ENCODE data around the gene SYNDIG1. TPM values are rescaled to one million over a fixed set of nuclear protein-coding genes. Genes with fewer than 3 reads are reported as not detected.

The SYNDIG1 gene
- total and polyA plus RNA-seq, 4 experiments from 2014 or later, result not detected

DNA sequence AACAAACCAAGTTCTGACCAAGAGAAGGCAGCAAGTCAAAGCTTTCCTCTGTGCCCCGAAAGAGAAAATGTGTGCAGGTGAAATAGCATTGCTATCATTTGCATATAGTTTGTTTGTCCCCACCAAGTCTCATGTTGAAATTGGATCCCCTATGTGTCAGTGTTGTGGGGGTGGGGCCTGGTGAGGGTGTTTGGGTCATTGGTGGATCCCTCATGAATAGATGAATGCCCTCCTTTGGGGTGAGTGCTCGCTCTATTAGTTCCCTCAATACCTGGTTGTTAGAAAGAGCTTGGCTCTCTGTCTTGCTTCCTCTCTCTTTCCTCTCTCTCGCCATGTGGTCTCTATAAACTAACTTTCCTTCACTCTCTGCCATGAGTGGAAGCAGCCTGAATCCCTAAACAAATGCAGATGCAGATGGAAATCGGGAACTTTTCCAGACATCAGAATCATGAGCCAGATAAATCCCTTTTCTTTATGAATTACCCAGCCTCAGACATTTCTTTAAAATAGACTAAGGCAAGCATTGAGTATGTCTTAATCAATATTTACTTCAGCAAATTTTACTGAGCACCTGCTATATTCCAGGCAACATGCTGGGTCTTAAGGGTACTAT, 43.8 kb upstream of the SYNDIG1 start:
- Histone ChIP-seq H3K36me3 (ENCODE audit: insufficient read depth, low read length) (no peaks in the 10 kb centered on the region), H3K4me1 (ENCODE audit: insufficient read depth, low read length) (no peaks in the 10 kb centered on the region), H3K27me3 (ENCODE audit: insufficient read depth, low read length) (no peaks in the 10 kb centered on the region), H3K27ac (ENCODE audit: low read depth, low read length) (no peak overlapping the region), H3K4me3 (ENCODE audit: low read length in 2 of 2) (no peak overlapping the region), H3K9me3 (ENCODE audit: control insufficient read depth in 1 of 2, low read length in 2 of 2) (no peaks in the 10 kb centered on the region)
- Mint-ChIP-seq H3K4me1 (no peaks in the 10 kb centered on the region), H3K36me3 (no peaks in the 10 kb centered on the region), H3K27ac (no peak overlapping the region), H3K4me3 (no peak overlapping the region), H3K9me3 (peaks cover 0 to 3% (median 0%) of the 10 kb centered on the region in 8 donors), H3K27me3 (peaks cover 1 to 3% of the 10 kb centered on the region in 2 donors)
- intact Hi-C loops (cut with micrococcal nuclease), result no loop called here
- no peak for DNase-seq
- ChIA-PET CTCF (ENCODE audit: partially characterized antibody) (no interaction called here), POLR2A (ENCODE audit: partially characterized antibody) (no interaction called here)

DNA sequence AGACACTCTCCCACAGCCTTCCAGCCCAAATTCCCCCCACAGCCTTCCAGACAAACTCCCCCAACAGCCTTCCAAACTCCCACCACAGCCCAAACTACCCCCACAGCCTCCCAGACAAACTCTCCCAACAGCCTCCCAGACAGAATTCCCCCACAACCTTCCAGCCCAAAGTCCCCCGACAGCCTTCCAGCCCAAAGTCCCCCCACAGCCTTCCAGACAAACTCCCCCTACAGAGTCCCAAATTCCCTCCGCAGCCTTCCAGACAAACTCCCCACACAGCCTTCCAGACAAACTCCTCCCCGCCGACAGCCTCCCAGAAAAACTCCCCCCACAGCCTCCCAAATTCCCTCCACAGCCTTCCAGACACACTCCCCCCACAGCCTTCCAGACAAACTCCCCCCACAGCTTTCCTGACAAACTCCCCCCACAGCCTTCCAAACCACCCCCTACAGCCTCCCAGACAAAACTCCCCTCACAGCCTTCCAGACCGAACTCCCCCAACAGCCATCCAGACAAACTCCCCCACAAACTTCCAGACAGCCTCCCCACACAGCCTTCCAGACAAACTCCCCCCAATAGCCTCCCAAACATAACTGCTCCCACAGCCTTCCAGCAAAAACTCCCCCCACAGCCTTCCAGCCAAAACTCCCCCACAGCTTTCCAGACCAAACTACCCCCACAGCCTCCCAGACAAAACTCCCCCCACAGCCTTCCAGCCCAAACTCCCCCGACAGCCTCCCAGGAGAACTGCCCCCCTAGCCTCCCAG, 38.0 kb upstream of the SYNDIG1 start:
- no peaks in the 10 kb centered on the region for H3K9me3 ChIP-seq (ENCODE audit: control insufficient read depth in 1 of 2, low read length in 2 of 2)
- H3K4me3 ChIP-seq (ENCODE audit: low read length in 2 of 2), result no peak overlapping the region
- intact Hi-C loops (cut with micrococcal nuclease), result no loop called here
- Mint-ChIP-seq H3K27ac (no peak overlapping the region), H3K4me3 (no peak overlapping the region), H3K9me3 (peaks cover 0 to 3% (median under 1%) of the 10 kb centered on the region in 8 donors), H3K4me1 (no peaks in the 10 kb centered on the region), H3K27me3 (peaks cover 0 to 3% of the 10 kb centered on the region in 2 donors), H3K36me3 (no peaks in the 10 kb centered on the region)
- no peak for DNase-seq
- H3K4me1 ChIP-seq (ENCODE audit: insufficient read depth, low read length), result no peaks in the 10 kb centered on the region
- ChIA-PET CTCF (ENCODE audit: partially characterized antibody) (no interaction called here), POLR2A (ENCODE audit: partially characterized antibody) (no interaction called here)
- H3K36me3 ChIP-seq (ENCODE audit: insufficient read depth, low read length), result no peaks in the 10 kb centered on the region
- H3K27ac ChIP-seq (ENCODE audit: low read depth, low read length), result no peak overlapping the region
- no peaks in the 10 kb centered on the region for H3K27me3 ChIP-seq (ENCODE audit: insufficient read depth, low read length)

GRCh38 chr20:24432046-24432442, 37.4 kb upstream of the SYNDIG1 start:
- ChIA-PET CTCF (ENCODE audit: partially characterized antibody) (no interaction called here), POLR2A (ENCODE audit: partially characterized antibody) (no interaction called here)
- H3K27ac Mint-ChIP-seq, result no peak overlapping the region

GRCh38 chr20:24436160-24436559, 33.3 kb upstream of the SYNDIG1 start:
- ChIA-PET POLR2A (ENCODE audit: partially characterized antibody) (no interaction called here), CTCF (ENCODE audit: partially characterized antibody) (no interaction called here)
- no peak overlapping the region for H3K4me3 Mint-ChIP-seq
- Histone ChIP-seq H3K27me3 (ENCODE audit: insufficient read depth, low read length) (no peaks in the 10 kb centered on the region), H3K36me3 (ENCODE audit: insufficient read depth, low read length) (no peaks in the 10 kb centered on the region), H3K27ac (ENCODE audit: low read depth, low read length) (no peak overlapping the region), H3K9me3 (ENCODE audit: control insufficient read depth in 1 of 2, low read length in 2 of 2) (no peaks in the 10 kb centered on the region), H3K4me1 (ENCODE audit: insufficient read depth, low read length) (no peaks in the 10 kb centered on the region), H3K4me3 (ENCODE audit: low read length in 2 of 2) (no peak overlapping the region)
- intact Hi-C loops (cut with micrococcal nuclease), result no loop called here
- H3K4me1 Mint-ChIP-seq, result no peaks in the 10 kb centered on the region
- DNase-seq, result no peak
- peaks cover 3 to 5% of the 10 kb centered on the region in 2 donors for H3K27me3 Mint-ChIP-seq
- H3K36me3 Mint-ChIP-seq, result no peaks in the 10 kb centered on the region
- H3K27ac Mint-ChIP-seq, result no peak overlapping the region
- peaks cover 0 to 3% (median 0%) of the 10 kb centered on the region in 8 donors for H3K9me3 Mint-ChIP-seq

More at GRCh38 chr20:24432046-24432442, 37.4 kb upstream of the SYNDIG1 start:
- Histone ChIP-seq H3K27me3 (ENCODE audit: insufficient read depth, low read length) (no peaks in the 10 kb centered on the region), H3K36me3 (ENCODE audit: insufficient read depth, low read length) (no peaks in the 10 kb centered on the region), H3K4me1 (ENCODE audit: insufficient read depth, low read length) (no peaks in the 10 kb centered on the region), H3K9me3 (ENCODE audit: control insufficient read depth in 1 of 2, low read length in 2 of 2) (no peaks in the 10 kb centered on the region), H3K27ac (ENCODE audit: low read depth, low read length) (no peak overlapping the region), H3K4me3 (ENCODE audit: low read length in 2 of 2) (no peak overlapping the region)
- no peaks in the 10 kb centered on the region for H3K4me1 Mint-ChIP-seq
- DNase-seq, result no peak
- peaks cover 0 to 3% (median under 1%) of the 10 kb centered on the region in 8 donors for H3K9me3 Mint-ChIP-seq
- intact Hi-C loops (cut with micrococcal nuclease), result no loop called here
- H3K36me3 Mint-ChIP-seq, result no peaks in the 10 kb centered on the region
- H3K27me3 Mint-ChIP-seq, result peaks cover 0 to 3% of the 10 kb centered on the region in 2 donors
- no peak overlapping the region for H3K4me3 Mint-ChIP-seq

- no peak for DNase-seq
- peaks cover 0 to 3% (median 0%) of the 10 kb centered on the region in 8 donors for H3K9me3 Mint-ChIP-seq
- H3K27me3 Mint-ChIP-seq, result peaks cover 4 to 5% of the 10 kb centered on the region in 2 donors
- no peak overlapping the region for H3K27ac Mint-ChIP-seq
- no peaks in the 10 kb centered on the region for H3K9me3 ChIP-seq (ENCODE audit: control insufficient read depth in 1 of 2, low read length in 2 of 2)
- no peaks in the 10 kb centered on the region for H3K36me3 Mint-ChIP-seq
- intact Hi-C loops (cut with micrococcal nuclease), result no loop called here
- H3K27ac ChIP-seq (ENCODE audit: low read depth, low read length), result no peak overlapping the region
- no peaks in the 10 kb centered on the region for H3K4me1 Mint-ChIP-seq
- ChIA-PET CTCF (ENCODE audit: partially characterized antibody) (no interaction called here), POLR2A (ENCODE audit: partially characterized antibody) (no interaction called here)
- no peaks in the 10 kb centered on the region for H3K36me3 ChIP-seq (ENCODE audit: insufficient read depth, low read length)
- no peak overlapping the region for H3K4me3 ChIP-seq (ENCODE audit: low read length in 2 of 2)
- no peaks in the 10 kb centered on the region for H3K27me3 ChIP-seq (ENCODE audit: insufficient read depth, low read length)
- H3K4me1 ChIP-seq (ENCODE audit: insufficient read depth, low read length), result no peaks in the 10 kb centered on the region
- no peak overlapping the region for H3K4me3 Mint-ChIP-seq
Observed at GRCh38 chr20:24437196-24438082, 32.0 kb upstream of the SYNDIG1 start.

GRCh38 chr20:24438331-24438730, 31.1 kb upstream of the SYNDIG1 start:
- no peak overlapping the region for H3K27ac ChIP-seq (ENCODE audit: low read depth, low read length)
- CTCF ChIA-PET (ENCODE audit: partially characterized antibody), result no interaction called here
- no peaks in the 10 kb centered on the region for H3K4me1 Mint-ChIP-seq
- DNase-seq, result no peak
- no peak overlapping the region for H3K4me3 ChIP-seq (ENCODE audit: low read length in 2 of 2)
- POLR2A ChIA-PET (ENCODE audit: partially characterized antibody), result no interaction called here
- no peaks in the 10 kb centered on the region for H3K9me3 ChIP-seq (ENCODE audit: control insufficient read depth in 1 of 2, low read length in 2 of 2)
- no peaks in the 10 kb centered on the region for H3K36me3 ChIP-seq (ENCODE audit: insufficient read depth, low read length)
- H3K27ac Mint-ChIP-seq, result no peak overlapping the region
- H3K27me3 Mint-ChIP-seq, result peaks cover 4 to 5% of the 10 kb centered on the region in 2 donors
- H3K27me3 ChIP-seq (ENCODE audit: insufficient read depth, low read length), result no peaks in the 10 kb centered on the region
- H3K4me3 Mint-ChIP-seq, result no peak overlapping the region
- no peaks in the 10 kb centered on the region for H3K4me1 ChIP-seq (ENCODE audit: insufficient read depth, low read length)
- peaks cover 0 to 3% (median 0%) of the 10 kb centered on the region in 8 donors for H3K9me3 Mint-ChIP-seq
- H3K36me3 Mint-ChIP-seq, result no peaks in the 10 kb centered on the region
- intact Hi-C loops (cut with micrococcal nuclease), result no loop called here

DNA sequence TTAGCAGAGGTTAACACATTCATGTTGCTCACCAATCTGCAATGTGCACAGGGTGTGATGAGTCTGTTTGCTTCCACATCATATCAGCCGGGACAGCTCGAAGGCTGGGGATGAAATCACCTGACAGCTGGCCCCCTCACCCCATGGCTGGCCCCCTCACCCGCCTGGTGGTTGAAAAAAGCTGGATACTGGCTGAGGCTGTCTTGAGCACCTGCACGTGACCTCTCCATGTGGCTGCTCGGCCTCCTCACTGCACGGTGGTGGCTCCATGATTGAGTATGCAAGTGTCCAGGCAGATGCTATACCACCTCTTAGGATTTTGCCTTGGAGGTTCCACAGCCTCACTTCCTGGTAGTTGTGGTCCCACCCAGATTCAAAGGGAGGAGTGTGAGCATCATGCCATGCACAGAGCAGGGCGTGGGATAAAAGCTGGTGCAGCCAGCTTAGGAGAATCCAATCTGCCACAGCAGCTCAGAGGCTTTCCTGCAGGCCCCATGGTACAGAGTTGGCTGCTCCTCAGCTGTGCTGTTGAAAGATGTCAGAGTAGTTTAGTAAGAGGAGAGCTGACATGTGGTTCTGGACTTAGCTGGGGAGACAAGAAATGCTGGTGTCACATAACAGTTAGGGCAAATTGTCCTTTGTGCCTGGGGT, 29.6 kb upstream of the SYNDIG1 start:
- Mint-ChIP-seq H3K36me3 (no peaks in the 10 kb centered on the region), H3K9me3 (no peaks in the 10 kb centered on the region)
- no peaks in the 10 kb centered on the region for H3K27me3 ChIP-seq (ENCODE audit: insufficient read depth, low read length)

More for the DNA sequence above, 29.6 kb upstream of the SYNDIG1 start:
- no peaks in the 10 kb centered on the region for H3K36me3 ChIP-seq (ENCODE audit: insufficient read depth, low read length)
- Mint-ChIP-seq H3K27me3 (peaks cover 4 to 5% of the 10 kb centered on the region in 2 donors), H3K4me1 (no peaks in the 10 kb centered on the region), H3K4me3 (no peak overlapping the region), H3K27ac (no peak overlapping the region)
- H3K9me3 ChIP-seq (ENCODE audit: control insufficient read depth in 1 of 2, low read length in 2 of 2), result no peaks in the 10 kb centered on the region
- intact Hi-C loops (cut with micrococcal nuclease), result no loop called here
- no peak overlapping the region for H3K4me3 ChIP-seq (ENCODE audit: low read length in 2 of 2)
- no peak for DNase-seq
- ChIA-PET POLR2A (ENCODE audit: partially characterized antibody) (no interaction called here), CTCF (ENCODE audit: partially characterized antibody) (no interaction called here)
- H3K4me1 ChIP-seq (ENCODE audit: insufficient read depth, low read length), result no peaks in the 10 kb centered on the region
- no peak overlapping the region for H3K27ac ChIP-seq (ENCODE audit: low read depth, low read length)

Measured in CD4-positive, alpha-beta memory T cell (primary cell).